NB4 (cell line): ENCODE results near the gene VAV3.

Experiments
- MYC ChIP-seq: IDR thresholded peaks from 2 replicates; pipeline ENCODE4 v1.6.1; 2011; ENCODE audit warnings: low read depth, low read length
- POLR2A ChIP-seq: IDR thresholded peaks from 2 replicates; pipeline ENCODE4 v1.6.1; 2011; ENCODE audit warnings: mild to moderate bottlenecking; ENCODE audit not compliant: insufficient read length; ENCODE audit errors: extremely low read depth
- TF ChIP-seq, protein P1 (sequence below): IDR thresholded peaks from one replicate; pipeline ENCODE4 v1.5.1; 2012; ENCODE audit warnings: low read depth, low read length
- TF ChIP-seq, protein P2 (sequence below): IDR thresholded peaks from 2 replicates; pipeline ENCODE4 v1.6.1; 2011; ENCODE audit warnings: low read depth, low read length

DNA sequence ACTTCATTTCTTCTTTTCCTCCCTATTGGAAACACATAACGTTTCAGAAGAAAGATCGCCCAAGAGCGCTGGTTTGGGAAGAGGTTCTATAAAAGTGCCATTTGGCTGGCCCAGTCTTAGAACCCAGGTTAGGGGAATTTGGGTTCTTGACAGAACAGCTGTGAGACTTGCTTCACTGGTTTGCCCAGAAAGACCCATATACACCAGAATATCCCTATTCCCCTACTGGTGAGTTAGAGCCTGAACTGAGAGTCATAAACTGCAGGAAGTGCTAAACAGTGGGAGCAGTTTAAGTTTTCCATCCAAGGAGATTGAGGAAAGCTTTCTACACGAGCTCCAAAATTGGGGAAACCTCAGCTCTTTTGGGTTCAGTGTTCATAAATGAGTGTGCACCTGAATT is 275.2 kb downstream of the VAV3 start:
- TF ChIP-seq, protein P1, sequence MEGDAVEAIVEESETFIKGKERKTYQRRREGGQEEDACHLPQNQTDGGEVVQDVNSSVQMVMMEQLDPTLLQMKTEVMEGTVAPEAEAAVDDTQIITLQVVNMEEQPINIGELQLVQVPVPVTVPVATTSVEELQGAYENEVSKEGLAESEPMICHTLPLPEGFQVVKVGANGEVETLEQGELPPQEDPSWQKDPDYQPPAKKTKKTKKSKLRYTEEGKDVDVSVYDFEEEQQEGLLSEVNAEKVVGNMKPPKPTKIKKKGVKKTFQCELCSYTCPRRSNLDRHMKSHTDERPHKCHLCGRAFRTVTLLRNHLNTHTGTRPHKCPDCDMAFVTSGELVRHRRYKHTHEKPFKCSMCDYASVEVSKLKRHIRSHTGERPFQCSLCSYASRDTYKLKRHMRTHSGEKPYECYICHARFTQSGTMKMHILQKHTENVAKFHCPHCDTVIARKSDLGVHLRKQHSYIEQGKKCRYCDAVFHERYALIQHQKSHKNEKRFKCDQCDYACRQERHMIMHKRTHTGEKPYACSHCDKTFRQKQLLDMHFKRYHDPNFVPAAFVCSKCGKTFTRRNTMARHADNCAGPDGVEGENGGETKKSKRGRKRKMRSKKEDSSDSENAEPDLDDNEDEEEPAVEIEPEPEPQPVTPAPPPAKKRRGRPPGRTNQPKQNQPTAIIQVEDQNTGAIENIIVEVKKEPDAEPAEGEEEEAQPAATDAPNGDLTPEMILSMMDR, result no peak
- no peak for TF ChIP-seq POLR2A
- TF ChIP-seq MYC, result no peak
- TF ChIP-seq, protein P2, sequence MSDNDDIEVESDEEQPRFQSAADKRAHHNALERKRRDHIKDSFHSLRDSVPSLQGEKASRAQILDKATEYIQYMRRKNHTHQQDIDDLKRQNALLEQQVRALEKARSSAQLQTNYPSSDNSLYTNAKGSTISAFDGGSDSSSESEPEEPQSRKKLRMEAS, result no peak
